Ascending aorta (tissue), 2 donors: ENCODE data around the gene CRY2. TPM values are rescaled to one million over a fixed set of nuclear protein-coding genes. Genes with fewer than 3 reads are reported as not detected.

ENCODE experiments used
- DNase-seq, 2 donors: peaks; one replicate each; pipeline ENCODE4 v3.0.0-alpha.2; 2019; ENCODE audit warnings: low spot score in 2 of 2
- H3K27ac ChIP-seq, 2 donors: fragments of 200-600 bp; sonication (generic); one replicate each; pipeline ENCODE4 v1.5.1; 2016 to 2017; ENCODE audit warnings: mild to moderate bottlenecking in 1 of 2
- H3K27me3 ChIP-seq: fragments of 200-600 bp; sonication (generic); one replicate; pipeline ENCODE4 v1.5.1; 2017
- H3K36me3 ChIP-seq, 2 donors: fragments of 200-600 bp; sonication (generic); one replicate each; pipeline ENCODE4 v1.5.1; 2016
- H3K4me1 ChIP-seq, 2 donors: fragments of 200-600 bp; sonication (generic); one replicate each; pipeline ENCODE4 v1.5.1; 2016 to 2017; ENCODE audit warnings: mild to moderate bottlenecking in 1 of 2
- H3K4me3 ChIP-seq, 2 donors: fragments of 200-600 bp; sonication (generic); one replicate each; pipeline ENCODE4 v1.5.1; 2016 to 2017; ENCODE audit warnings: mild to moderate bottlenecking in 1 of 2
- H3K9me3 ChIP-seq, 2 donors: fragments of 200-600 bp; sonication (generic); one replicate each; pipeline ENCODE4 v1.5.1; 2016
- CTCF ChIP-seq, 3 experiments: fragments of 200-600 bp in 2 of 3; fragments of 450-650 bp in 1 of 3; sonication (generic) in 2 of 3; IDR thresholded peaks; one replicate each; pipeline ENCODE4 v1.5.1; 2016 to 2019; ENCODE audit warnings: antibody characterized with exemption in 3 of 3, mild to moderate bottlenecking in 1 of 3, moderate library complexity in 1 of 3
- intact Hi-C: fragments of 100-400 bp; cut with DNase I; formaldehyde crosslinking; loops from one replicate; pipeline ENCODE4 v1.15.1; 2023
- total RNA-seq: library from RNA; depleted of rRNA; stranded (reverse); fragments of >200 nt; gene quantifications from one replicate; pipeline ENCODE4 v1.1.0, GENCODE V29; 2016

Gene CRY2
- total RNA-seq, 1 donor from 2014 or later: 29.6 TPM

- Histone ChIP-seq H3K4me3 (no peak overlapping the region), H3K27ac (no peak overlapping the region), H3K36me3 (no peaks in the 10 kb centered on the region), H3K9me3 (no peaks in the 10 kb centered on the region), H3K27me3 (no peaks in the 10 kb centered on the region), H3K4me1 (peaks cover 0 to under 1% of the 10 kb centered on the region in 2 donors)
- TF ChIP-seq CTCF (IDR thresholded peaks at IDR 0.05): no peak
- DNase-seq: no peak
- intact Hi-C loops: no loop called here
Measured at GRCh38 chr11:45890886-45891550, 43.7 kb downstream of the CRY2 start.

GRCh38 chr11:45892856-45893255 is 45.6 kb downstream of the CRY2 start:
- Histone ChIP-seq H3K27me3 (no peaks in the 10 kb centered on the region), H3K9me3 (no peaks in the 10 kb centered on the region), H3K4me1 (no peaks in the 10 kb centered on the region), H3K27ac (no peak overlapping the region), H3K36me3 (no peaks in the 10 kb centered on the region), H3K4me3 (no peak overlapping the region)
- intact Hi-C loops: no loop called here
- no peak for DNase-seq
- no peak for TF ChIP-seq CTCF (IDR thresholded peaks at IDR 0.05)

- Histone ChIP-seq H3K27ac (no peak overlapping the region), H3K27me3 (no peaks in the 10 kb centered on the region), H3K4me3 (no peak overlapping the region), H3K36me3 (no peaks in the 10 kb centered on the region), H3K4me1 (peaks cover 0 to 12% of the 10 kb centered on the region in 2 donors), H3K9me3 (no peaks in the 10 kb centered on the region)
- DNase-seq: no peak
- TF ChIP-seq CTCF (IDR thresholded peaks at IDR 0.05): no peak
- intact Hi-C loops: no loop called here
Measured at GRCh38 chr11:45894555-45895247, 47.4 kb downstream of the CRY2 start.

GRCh38 chr11:45895553-45896259 is 48.4 kb downstream of the CRY2 start:
- no peak for DNase-seq
- Histone ChIP-seq H3K4me1 (peaks cover 0 to 15% of the 10 kb centered on the region in 2 donors), H3K27me3 (no peaks in the 10 kb centered on the region), H3K36me3 (no peaks in the 10 kb centered on the region), H3K9me3 (no peaks in the 10 kb centered on the region), H3K4me3 (no peak overlapping the region), H3K27ac (no peak overlapping the region)
- intact Hi-C loops: no loop called here
- TF ChIP-seq CTCF (IDR thresholded peaks at IDR 0.05): no peak

GRCh38 chr11:45896422-45896984 is 49.2 kb downstream of the CRY2 start:
- no peak overlapping the region for H3K4me3 ChIP-seq
- H3K4me1 ChIP-seq: peaks cover 0 to 20% of the 10 kb centered on the region in 2 donors
- DNase-seq: no peak
- intact Hi-C loops: no loop called here
- no peaks in the 10 kb centered on the region for H3K9me3 ChIP-seq
- H3K27ac ChIP-seq: no peak overlapping the region
- no peak for TF ChIP-seq CTCF (IDR thresholded peaks at IDR 0.05)
- no peaks in the 10 kb centered on the region for H3K36me3 ChIP-seq
- no peaks in the 10 kb centered on the region for H3K27me3 ChIP-seq
